ENCODE data around the gene ADGRL3. TPM values are rescaled to one million over a fixed set of nuclear protein-coding genes. Genes with fewer than 3 reads are reported as not detected.

The ADGRL3 gene
- total RNA-seq, 2 experiments from 2014 or later, result not detected

GRCh38 chr4:61741327-61742096, 541.4 kb downstream of the ADGRL3 start:
- Histone ChIP-seq H3K36me3 (ENCODE audit: insufficient read depth, low read length) (no peaks in the 10 kb centered on the region), H3K27ac (ENCODE audit: low read depth, low read length, poor library complexity, severe bottlenecking) (no peak overlapping the region), H3K4me3 (ENCODE audit: low read depth, low read length, poor library complexity, severe bottlenecking) (no peak overlapping the region), H2AFZ (ENCODE audit: low read length) (no peak overlapping the region), H3K9me2 (ENCODE audit: insufficient read depth, low read length) (no peaks in the 10 kb centered on the region), H3K9me3 (ENCODE audit: low read length) (no peaks in the 10 kb centered on the region), H3K4me1 (ENCODE audit: insufficient read depth, low read length, poor library complexity, severe bottlenecking) (no peaks in the 10 kb centered on the region), H4K20me1 (ENCODE audit: insufficient read depth, low read length) (no peaks in the 10 kb centered on the region), H3K79me2 (ENCODE audit: insufficient read depth, low read depth, low read length) (no peaks in the 10 kb centered on the region), H3K4me2 (ENCODE audit: low read length) (no peak overlapping the region)
- CTCF ChIA-PET (ENCODE audit: unreplicated experiment), result no interaction called here
- no peak for TF ChIP-seq CTCF (conservative IDR thresholded peaks at IDR 0.05; ENCODE audit: low read length)
- TF ChIP-seq EZH2phosphoT487 (IDR thresholded peaks at IDR 0.05; ENCODE audit: borderline replicate concordance, low read depth, low read length), result no peak
- no TSS peak for BruUV-seq (replicated peaks)
- DNase-seq (ENCODE audit: low spot score), result no peak
- POLR2A ChIA-PET, result interaction anchor here (0.5 to 1.1 kb wide), 2 partner anchors 9 to 29 kb away, joined by 3 read pairs; no protein-coding TSS in a partner anchor
- intact Hi-C loops (cut with micrococcal nuclease; ENCODE audit: unreplicated experiment), result no loop called here

GRCh38 chr4:61750810-61751209, 550.7 kb downstream of the ADGRL3 start:
- Histone ChIP-seq H3K4me1 (ENCODE audit: insufficient read depth, low read length, poor library complexity, severe bottlenecking) (no peaks in the 10 kb centered on the region), H3K36me3 (ENCODE audit: insufficient read depth, low read length) (no peaks in the 10 kb centered on the region), H3K9me2 (ENCODE audit: insufficient read depth, low read length) (no peaks in the 10 kb centered on the region), H4K20me1 (ENCODE audit: insufficient read depth, low read length) (no peaks in the 10 kb centered on the region), H3K79me2 (ENCODE audit: insufficient read depth, low read depth, low read length) (no peaks in the 10 kb centered on the region), H2AFZ (ENCODE audit: low read length) (no peak overlapping the region), H3K4me3 (ENCODE audit: low read depth, low read length, poor library complexity, severe bottlenecking) (no peak overlapping the region), H3K27ac (ENCODE audit: low read depth, low read length, poor library complexity, severe bottlenecking) (no peak overlapping the region), H3K4me2 (ENCODE audit: low read length) (no peak overlapping the region), H3K9me3 (ENCODE audit: low read length) (0 out of 2 replicates have a peak, but pooled peaks cover 4% of the 10 kb centered on the region)
- BruUV-seq (replicated peaks), result no TSS peak
- TF ChIP-seq EZH2phosphoT487 (IDR thresholded peaks at IDR 0.05; ENCODE audit: borderline replicate concordance, low read depth, low read length), result no peak
- TF ChIP-seq CTCF (conservative IDR thresholded peaks at IDR 0.05; ENCODE audit: low read length), result no peak
- ChIA-PET POLR2A (no interaction called here), CTCF (ENCODE audit: unreplicated experiment) (no interaction called here)
- DNase-seq (ENCODE audit: low spot score), result no peak
- intact Hi-C loops (cut with micrococcal nuclease; ENCODE audit: unreplicated experiment), result no loop called here

GRCh38 chr4:61752617-61753016, 552.5 kb downstream of the ADGRL3 start:
- Histone ChIP-seq H3K9me2 (ENCODE audit: insufficient read depth, low read length) (no peaks in the 10 kb centered on the region), H3K27ac (ENCODE audit: low read depth, low read length, poor library complexity, severe bottlenecking) (no peak overlapping the region), H4K20me1 (ENCODE audit: insufficient read depth, low read length) (no peaks in the 10 kb centered on the region), H3K9me3 (ENCODE audit: low read length) (0 out of 2 replicates have a peak, but pooled peaks cover 4% of the 10 kb centered on the region), H3K36me3 (ENCODE audit: insufficient read depth, low read length) (no peaks in the 10 kb centered on the region), H3K4me3 (ENCODE audit: low read depth, low read length, poor library complexity, severe bottlenecking) (no peak overlapping the region), H3K79me2 (ENCODE audit: insufficient read depth, low read depth, low read length) (no peaks in the 10 kb centered on the region), H2AFZ (ENCODE audit: low read length) (no peak overlapping the region), H3K4me1 (ENCODE audit: insufficient read depth, low read length, poor library complexity, severe bottlenecking) (no peaks in the 10 kb centered on the region), H3K4me2 (ENCODE audit: low read length) (no peak overlapping the region)
- POLR2A ChIA-PET, result no interaction called here
- CTCF ChIA-PET (ENCODE audit: unreplicated experiment), result no interaction called here
- no peak for TF ChIP-seq CTCF (conservative IDR thresholded peaks at IDR 0.05; ENCODE audit: low read length)
- no peak for TF ChIP-seq EZH2phosphoT487 (IDR thresholded peaks at IDR 0.05; ENCODE audit: borderline replicate concordance, low read depth, low read length)
- DNase-seq (ENCODE audit: low spot score), result no peak
- intact Hi-C loops (cut with micrococcal nuclease; ENCODE audit: unreplicated experiment), result no loop called here
- no TSS peak for BruUV-seq (replicated peaks)

All from OCI-LY7 (cell line).